ENCODE data around the gene CACNA1H. TPM values are rescaled to one million over a fixed set of nuclear protein-coding genes. Genes with fewer than 3 reads are reported as not detected.
"Not testable (repeated sequence)": the region's sequence is repeated elsewhere in the genome, so short reads cannot be mapped to it uniquely, and the experiment has no call there.

CACNA1H gene
- total RNA-seq, 1 donor from 2014 or later: 6.7 TPM

DNA sequence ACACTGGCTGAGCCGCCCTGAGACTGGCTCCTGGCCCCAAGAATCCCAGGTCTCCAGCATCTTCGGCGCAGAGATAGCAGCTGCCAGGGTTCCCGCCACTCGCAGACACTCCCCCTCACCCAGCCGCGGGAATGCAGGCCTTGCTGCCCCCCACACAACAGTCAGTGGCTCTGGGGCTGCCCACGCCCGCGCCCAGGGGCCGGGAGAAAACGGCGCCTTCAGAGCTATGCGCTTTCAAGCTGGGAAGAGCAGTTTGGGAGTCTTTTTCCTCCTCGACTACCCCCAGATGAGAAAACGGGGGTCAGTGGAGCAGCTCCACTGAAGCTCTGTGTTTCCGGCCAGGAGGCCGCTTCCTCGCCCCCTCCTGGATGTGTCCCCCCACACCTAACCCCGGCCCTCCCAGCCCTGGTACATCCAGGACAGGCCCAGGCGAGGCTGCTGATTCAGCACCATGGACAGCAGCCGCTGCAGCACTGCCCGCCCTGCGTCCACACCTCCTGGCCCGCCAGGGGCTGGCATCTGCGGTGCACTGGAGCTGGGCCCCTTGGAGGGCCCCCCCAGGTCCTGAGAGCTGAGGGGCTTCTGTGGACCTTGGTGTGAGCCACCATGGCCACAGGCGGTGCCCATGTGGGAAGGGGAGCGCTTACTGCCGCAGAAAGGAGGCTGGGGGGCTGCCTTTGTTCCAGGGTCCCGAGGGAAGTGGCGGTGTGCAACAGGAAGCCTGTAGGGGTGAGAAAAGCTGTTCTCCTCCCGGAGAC is 35.7 kb downstream of the CACNA1H start:
- H3K27me3 ChIP-seq (ENCODE audit: control insufficient read depth, insufficient read depth, low read length): peaks cover 18% of the 10 kb centered on the region
- no peak overlapping the region for H3K4me3 ChIP-seq (ENCODE audit: low read depth, low read length)
- DNase-seq (ENCODE audit: low read depth): no peak
- H3K36me3 ChIP-seq (ENCODE audit: control insufficient read depth, insufficient read depth, low read length): no peaks in the 10 kb centered on the region
- TF ChIP-seq, protein P1, sequence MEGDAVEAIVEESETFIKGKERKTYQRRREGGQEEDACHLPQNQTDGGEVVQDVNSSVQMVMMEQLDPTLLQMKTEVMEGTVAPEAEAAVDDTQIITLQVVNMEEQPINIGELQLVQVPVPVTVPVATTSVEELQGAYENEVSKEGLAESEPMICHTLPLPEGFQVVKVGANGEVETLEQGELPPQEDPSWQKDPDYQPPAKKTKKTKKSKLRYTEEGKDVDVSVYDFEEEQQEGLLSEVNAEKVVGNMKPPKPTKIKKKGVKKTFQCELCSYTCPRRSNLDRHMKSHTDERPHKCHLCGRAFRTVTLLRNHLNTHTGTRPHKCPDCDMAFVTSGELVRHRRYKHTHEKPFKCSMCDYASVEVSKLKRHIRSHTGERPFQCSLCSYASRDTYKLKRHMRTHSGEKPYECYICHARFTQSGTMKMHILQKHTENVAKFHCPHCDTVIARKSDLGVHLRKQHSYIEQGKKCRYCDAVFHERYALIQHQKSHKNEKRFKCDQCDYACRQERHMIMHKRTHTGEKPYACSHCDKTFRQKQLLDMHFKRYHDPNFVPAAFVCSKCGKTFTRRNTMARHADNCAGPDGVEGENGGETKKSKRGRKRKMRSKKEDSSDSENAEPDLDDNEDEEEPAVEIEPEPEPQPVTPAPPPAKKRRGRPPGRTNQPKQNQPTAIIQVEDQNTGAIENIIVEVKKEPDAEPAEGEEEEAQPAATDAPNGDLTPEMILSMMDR (IDR thresholded peaks at IDR 0.05; ENCODE audit: insufficient read depth, low read length, poor library complexity, severe bottlenecking): no peak

- Histone ChIP-seq H3K4me3 (ENCODE audit: low read depth, low read length) (no peak overlapping the region), H3K36me3 (ENCODE audit: control insufficient read depth, insufficient read depth, low read length) (no peaks in the 10 kb centered on the region), H3K27me3 (ENCODE audit: control insufficient read depth, insufficient read depth, low read length) (peaks cover 19% of the 10 kb centered on the region)
- TF ChIP-seq, protein P1 (IDR thresholded peaks at IDR 0.05; ENCODE audit: insufficient read depth, low read length, poor library complexity, severe bottlenecking): no peak
- DNase-seq (ENCODE audit: low read depth): no peak
These were observed 36.5 kb downstream of the CACNA1H start for GRCh38 chr16:1189455-1189854.

DNA sequence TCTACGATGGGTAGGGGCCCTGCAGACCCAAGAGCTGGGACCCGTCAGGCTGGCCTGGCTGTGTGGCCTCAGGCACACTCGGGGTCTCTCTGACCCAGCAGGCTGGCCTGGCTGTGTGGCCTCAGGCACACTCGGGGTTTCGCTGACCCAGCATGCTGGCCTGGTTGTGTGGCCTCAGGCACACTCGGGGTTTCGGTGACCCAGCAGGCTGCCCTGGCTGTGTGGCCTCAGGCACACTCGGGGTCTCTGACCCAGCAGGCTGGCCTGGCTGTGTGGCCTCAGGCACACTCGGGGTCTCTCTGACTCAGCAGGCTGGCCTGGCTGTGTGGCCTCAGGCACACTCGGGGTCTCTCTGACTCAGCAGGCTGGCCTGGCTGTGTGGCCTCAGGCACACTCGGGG is 37.9 kb downstream of the CACNA1H start:
- H3K27me3 ChIP-seq (ENCODE audit: control insufficient read depth, insufficient read depth, low read length): peaks cover 19% of the 10 kb centered on the region
- not testable (repeated sequence) for DNase-seq (ENCODE audit: low read depth); H3K4me3 ChIP-seq (ENCODE audit: low read depth, low read length); H3K36me3 ChIP-seq (ENCODE audit: control insufficient read depth, insufficient read depth, low read length)

DNA sequence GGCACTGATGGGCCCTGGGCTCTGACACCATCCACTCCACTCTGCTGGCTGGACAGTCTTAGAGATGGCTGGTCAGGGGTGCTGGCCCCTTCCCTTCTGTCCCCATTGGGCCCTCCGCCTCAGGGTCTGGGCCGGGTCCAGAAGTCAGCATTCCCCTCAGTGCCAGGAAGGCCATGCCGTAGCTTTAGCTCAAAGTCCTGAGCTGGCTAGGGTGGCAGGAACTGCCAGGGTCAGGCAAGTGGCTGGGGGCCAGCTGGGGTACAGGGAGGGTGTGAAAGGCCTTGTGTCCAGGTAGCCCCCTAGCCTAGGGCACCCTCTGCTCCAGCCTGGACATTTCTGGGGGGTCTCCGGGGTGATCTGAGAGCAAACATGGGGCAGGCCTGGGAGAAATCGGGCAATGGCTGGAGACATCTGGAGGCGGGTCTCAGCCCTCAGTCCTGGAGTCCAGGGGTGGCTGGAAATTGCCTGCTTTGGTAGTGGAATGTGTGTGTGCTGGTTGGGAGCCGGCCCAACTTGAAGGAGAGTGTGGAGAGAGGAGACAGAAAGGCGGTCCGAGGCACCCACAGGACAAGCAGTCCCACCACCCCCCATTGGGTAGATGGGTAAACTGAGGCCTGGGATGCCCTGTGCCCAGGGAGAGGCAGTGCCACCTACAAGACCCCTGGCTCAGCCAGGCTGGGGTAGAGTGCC is 39.6 kb downstream of the CACNA1H start:
- no peak overlapping the region for H3K4me3 ChIP-seq (ENCODE audit: low read depth, low read length)
- TF ChIP-seq, protein P1 (IDR thresholded peaks at IDR 0.05; ENCODE audit: insufficient read depth, low read length, poor library complexity, severe bottlenecking): no peak
- DNase-seq (ENCODE audit: low read depth): no peak
- H3K36me3 ChIP-seq (ENCODE audit: control insufficient read depth, insufficient read depth, low read length): no peaks in the 10 kb centered on the region
- H3K27me3 ChIP-seq (ENCODE audit: control insufficient read depth, insufficient read depth, low read length): peaks cover 19% of the 10 kb centered on the region

- H3K27me3 ChIP-seq (ENCODE audit: control insufficient read depth, insufficient read depth, low read length): peaks cover 17% of the 10 kb centered on the region
- H3K36me3 ChIP-seq (ENCODE audit: control insufficient read depth, insufficient read depth, low read length): no peaks in the 10 kb centered on the region
- TF ChIP-seq, protein P1 (IDR thresholded peaks at IDR 0.05; ENCODE audit: insufficient read depth, low read length, poor library complexity, severe bottlenecking): no peak
- H3K4me3 ChIP-seq (ENCODE audit: low read depth, low read length): no peak overlapping the region
- no peak for DNase-seq (ENCODE audit: low read depth)
These were observed 40.4 kb downstream of the CACNA1H start for GRCh38 chr16:1193143-1193824.
